SHP77 treated with DMSO at 0.1 percent for 48 hours (cell line): ENCODE measurements around the gene ZFYVE28.

ENCODE experiments used
- DNase-seq: peaks from one replicate; lab custom pipeline; 2025; lab: John Stamatoyannopoulos, UW

ZFYVE28 gene

GRCh38 chr4:2333356-2333841 is 85.0 kb downstream of the ZFYVE28 start:
- DNase-seq, result no peak

- no peak for DNase-seq
Observed at GRCh38 chr4:2332976-2333319, 85.5 kb downstream of the ZFYVE28 start.

- DNase-seq, result no peak
Observed at GRCh38 chr4:2332201-2332975, 86.1 kb downstream of the ZFYVE28 start.

DNA sequence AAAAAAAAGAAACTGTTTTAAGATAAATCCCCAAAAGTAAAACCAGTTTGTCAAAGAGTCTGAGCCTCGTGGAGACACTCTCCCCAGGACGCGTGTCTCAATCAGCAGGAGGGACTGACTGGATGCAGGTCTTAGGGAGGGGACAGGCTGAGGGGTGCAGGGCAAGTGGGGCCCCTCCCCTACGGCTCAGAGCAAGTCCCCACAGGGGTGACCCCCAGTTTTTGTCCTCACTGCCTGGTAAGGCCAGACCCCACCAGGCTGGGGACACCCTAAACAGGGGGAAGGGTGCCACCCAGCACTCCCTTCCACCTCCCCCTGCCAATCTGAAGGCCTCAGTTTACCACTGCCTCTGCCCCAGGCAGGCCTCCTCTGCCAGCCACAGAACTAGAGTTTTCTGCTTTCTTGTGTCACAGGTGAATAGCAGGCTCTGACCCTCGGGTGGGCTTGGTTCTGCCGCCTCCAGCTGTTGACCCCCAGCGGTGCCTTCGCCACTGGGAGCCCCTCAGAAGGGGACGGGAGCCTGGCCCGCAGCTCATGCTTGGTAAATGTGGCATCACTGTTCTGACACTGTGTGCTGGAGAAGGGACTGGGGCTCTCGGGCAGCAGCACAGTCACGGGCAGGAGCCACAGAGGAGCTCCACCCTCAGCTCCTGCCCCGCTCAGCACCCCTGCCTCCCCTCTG is 86.8 kb downstream of the ZFYVE28 start:
- DNase-seq, result no peak

- no peak for DNase-seq
Observed at GRCh38 chr4:2331043-2331420, 87.4 kb downstream of the ZFYVE28 start.

- DNase-seq, result no peak
Observed at GRCh38 chr4:2330091-2331042, 88.1 kb downstream of the ZFYVE28 start.

GRCh38 chr4:2327579-2327978 is 90.9 kb downstream of the ZFYVE28 start:
- DNase-seq, result no peak

DNA sequence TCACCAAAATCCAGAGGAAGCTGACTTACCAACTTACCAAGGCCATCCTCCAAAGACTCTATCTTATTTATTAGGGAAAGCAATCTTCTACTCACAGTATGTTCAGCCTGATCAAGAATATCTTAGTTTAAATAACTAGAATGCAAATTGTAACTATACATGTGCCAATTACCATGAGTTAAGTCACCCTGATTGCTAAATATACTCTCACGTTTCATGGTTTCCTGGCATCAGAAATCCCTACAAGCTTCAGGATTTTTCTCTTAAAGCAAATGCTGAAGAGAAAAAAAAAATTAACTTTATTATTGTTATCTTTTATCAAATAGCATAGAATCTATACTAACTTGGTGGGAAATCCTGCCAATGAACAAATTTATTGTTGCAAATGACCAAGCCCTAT is 93.6 kb downstream of the ZFYVE28 start:
- no peak for DNase-seq

GRCh38 chr4:2322841-2323240 is 95.6 kb downstream of the ZFYVE28 start:
- no peak for DNase-seq

DNA sequence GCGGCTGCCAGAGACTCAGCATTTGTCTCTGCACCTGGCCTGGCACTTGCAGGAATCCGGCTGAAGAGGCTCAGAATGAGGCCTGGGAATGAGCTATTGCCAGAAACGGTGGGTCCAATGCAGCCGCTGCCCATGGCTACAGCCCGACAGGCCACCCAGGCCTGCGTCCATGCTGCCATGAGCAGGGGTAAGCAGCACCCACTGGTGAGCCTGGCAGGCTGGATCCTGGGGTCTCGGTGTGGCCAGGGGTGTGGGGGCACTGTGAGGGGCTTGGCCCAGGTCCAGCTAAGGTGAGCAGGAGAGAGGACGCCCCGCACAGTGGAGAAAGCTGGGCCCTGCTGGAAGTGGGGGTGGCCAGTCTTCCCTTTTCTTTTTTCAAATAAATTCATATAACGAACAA is 96.2 kb downstream of the ZFYVE28 start:
- no peak for DNase-seq

GRCh38 chr4:2321279-2322196 is 96.9 kb downstream of the ZFYVE28 start:
- DNase-seq, result no peak

- no peak for DNase-seq
Observed at GRCh38 chr4:2320746-2321145, 97.7 kb downstream of the ZFYVE28 start.

- DNase-seq, result no peak
Observed at GRCh38 chr4:2320152-2320551, 98.3 kb downstream of the ZFYVE28 start.

- no peak for DNase-seq
Observed at GRCh38 chr4:2318885-2319284, 99.6 kb downstream of the ZFYVE28 start.

DNA sequence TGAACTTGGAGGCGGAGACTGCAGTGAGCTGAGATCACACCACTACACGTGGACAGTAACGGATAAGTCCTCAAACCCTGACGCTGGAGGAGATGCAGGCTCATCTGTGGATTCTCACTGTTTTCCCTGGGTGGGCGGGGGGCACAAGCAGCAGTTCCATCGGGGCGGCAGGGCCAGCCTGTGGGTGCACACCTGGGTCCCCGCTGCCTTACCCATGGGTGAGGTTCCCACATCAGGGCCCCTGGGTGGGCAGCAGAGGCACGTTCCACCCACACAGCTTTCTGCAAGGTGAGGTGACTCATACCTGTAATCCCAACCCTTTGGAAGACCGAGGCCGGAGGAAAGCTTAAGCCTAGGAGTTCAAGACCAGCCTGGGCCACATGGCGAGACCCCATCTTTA is 100.0 kb downstream of the ZFYVE28 start:
- DNase-seq, result no peak

DNA sequence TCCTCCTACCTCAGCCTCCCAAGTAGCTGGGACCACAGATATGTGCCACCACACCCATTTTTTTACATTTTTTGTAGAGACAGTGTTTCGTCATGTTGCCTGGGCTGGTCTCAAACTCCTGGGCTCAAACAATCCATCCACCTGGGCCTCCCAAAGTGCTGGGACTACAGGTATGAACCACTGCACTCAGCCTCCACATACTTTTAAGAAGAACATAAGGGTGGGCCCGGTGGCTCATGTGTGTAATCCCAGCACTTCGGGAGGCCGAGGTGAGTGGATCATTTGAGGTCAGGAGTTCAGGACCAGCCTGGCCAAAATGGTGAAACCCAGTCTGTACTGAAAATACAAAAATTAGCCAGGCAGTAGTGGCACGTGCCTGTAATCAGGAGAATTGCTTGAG is 105.1 kb downstream of the ZFYVE28 start:
- no peak for DNase-seq

DNA sequence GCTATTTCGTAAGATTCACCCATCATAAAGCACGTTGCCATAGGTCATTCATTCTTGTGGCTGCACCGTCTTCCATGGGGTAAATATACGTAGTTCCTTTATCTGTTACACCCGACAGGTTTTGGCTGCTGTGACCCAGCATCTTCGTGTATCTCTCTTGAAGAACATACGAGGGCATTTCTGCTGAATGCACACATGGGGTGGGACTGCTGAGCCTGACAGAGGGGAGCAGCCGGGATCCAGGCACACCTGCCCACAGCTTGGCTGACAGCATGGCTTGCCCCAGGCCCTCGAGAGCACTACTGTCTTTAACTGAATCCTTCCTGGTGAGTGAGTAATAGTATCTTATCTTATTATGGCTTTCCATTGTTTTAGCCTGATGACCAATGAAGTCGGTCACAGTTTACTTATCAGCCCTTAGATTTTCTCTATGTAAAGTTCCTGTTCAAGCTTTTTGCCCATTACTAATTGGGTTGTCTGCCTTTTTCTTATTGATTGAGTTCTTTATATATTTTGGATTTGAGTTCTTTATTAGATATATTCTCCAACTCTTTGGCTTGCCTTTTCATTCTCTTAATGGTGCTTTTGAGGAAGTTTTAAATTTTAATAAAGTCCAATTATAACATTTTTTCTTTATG is 111.6 kb downstream of the ZFYVE28 start:
- DNase-seq, result no peak

DNA sequence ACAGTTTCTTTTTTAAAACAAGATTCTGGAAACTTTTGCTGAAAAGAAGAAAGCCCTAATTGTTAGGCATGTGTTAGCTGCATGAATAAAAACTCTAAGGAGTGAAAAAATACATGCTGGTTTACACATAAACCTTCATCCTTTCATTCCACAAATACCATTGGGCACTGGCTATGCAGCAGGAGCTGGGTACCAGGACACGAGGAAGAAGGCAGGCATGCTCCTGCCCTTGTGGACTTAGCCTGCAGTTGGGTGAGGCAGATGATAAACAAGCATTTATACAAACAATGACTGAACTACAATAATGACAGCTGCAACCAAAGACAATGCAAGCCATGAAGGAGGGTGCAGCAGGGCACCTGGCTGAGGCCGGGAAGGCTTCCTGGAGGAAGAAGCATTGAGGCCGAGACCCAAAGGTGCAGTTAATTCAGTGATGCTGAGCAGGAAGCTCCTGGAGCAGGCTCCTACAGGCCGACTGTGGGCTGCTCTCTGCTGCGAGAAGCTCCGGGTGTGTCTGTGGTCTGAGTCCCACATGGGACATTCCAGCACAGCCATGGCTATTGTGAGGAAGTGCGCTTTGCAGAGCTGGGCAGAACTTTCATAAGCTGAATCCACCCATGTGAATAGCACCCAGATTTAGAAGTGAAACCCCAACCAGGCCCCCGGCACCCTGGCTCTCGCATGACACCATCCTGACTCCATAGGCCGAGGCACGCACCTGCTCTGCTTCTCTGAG is 112.5 kb downstream of the ZFYVE28 start:
- no peak for DNase-seq

DNA sequence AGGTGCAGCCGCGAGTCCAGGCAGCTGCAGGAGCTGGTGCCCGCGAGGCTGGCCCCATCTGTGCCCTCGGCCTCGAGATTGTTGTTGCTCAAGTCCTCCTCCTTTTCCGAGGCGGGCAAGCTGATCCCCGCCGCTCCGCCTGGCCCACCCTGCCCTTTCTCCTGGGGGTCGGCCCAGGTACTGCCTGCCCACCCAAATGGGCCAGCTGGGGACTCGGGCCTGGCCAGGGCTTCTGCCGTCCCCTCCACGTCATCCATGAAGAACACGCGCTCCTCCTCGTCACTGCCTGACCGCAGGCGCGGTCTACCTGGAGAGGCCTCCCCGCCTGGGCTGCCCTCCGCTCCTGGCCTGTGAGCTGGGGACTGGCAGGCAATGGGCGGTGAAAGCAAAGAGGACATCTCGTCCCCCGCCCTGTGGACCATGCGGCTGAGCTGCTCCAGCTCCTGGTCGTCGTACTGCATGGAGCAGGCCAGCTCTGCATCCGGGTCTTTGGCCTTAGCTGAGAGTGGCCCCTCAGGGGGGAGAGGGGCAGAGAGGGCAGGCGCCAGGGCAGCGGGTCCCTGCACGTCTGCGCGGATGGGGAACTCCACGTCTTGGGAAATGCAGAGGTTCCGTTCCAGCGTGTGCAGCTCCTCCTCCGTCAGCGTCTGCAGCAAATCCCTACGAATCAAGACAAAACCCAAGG is 113.4 kb downstream of the ZFYVE28 start:
- DNase-seq, result no peak
